Cardiac atrium fibroblast (primary cell): ENCODE results near the gene MLPH. TPM values are rescaled to one million over a fixed set of nuclear protein-coding genes. Genes with fewer than 3 reads are reported as not detected.

Source experiments
- total RNA-seq: library from RNA; depleted of rRNA; stranded (reverse); fragments of >200 nt; gene quantifications from 2 replicates; pipeline ENCODE4 v1.2.3, GENCODE V29; 2015

The MLPH gene
- total RNA-seq: 6.3 and 9.9 TPM in 2 replicates

GRCh38 chr2:237486819-237487448 lies at the start of gene MLPH:
Gene MLPH, plus strand, starts transcription at chr2:237487251. Its CDS starts 6,176 bp downstream, at chr2:237493427.

GRCh38 chr2:237566401-237567235 lies 79.6 kb downstream of the MLPH start, which contains the start of gene PRLH:
Gene PRLH, plus strand, starts transcription at chr2:237566574. Its CDS starts 0 bp downstream, at chr2:237566574.

GRCh38 chr2:237590272-237591140 lies 103.5 kb downstream of the MLPH start, which contains the start of gene RAB17:
Gene RAB17, minus strand, starts transcription at chr2:237590734. Its CDS starts 4,580 bp downstream, at chr2:237586154.

Other genes with a start within 250 kb of the MLPH start
- gene COL6A3, start 73.1 kb upstream of the MLPH start, total RNA-seq: 1,547 and 1,558 TPM in 2 replicates
- gene PRLH, start 79.3 kb downstream of the MLPH start, total RNA-seq: not detected in 2 replicates
- gene RAB17, start 103.5 kb downstream of the MLPH start, total RNA-seq: 0.81 and 1.4 TPM in 2 replicates
- 32.0 and 42.6 TPM in 2 replicates for gene LRRFIP1, start 140.3 kb downstream of the MLPH start, total RNA-seq